Left lung (tissue), 10 donors: ENCODE results near the gene KCNN2. TPM values are rescaled to one million over a fixed set of nuclear protein-coding genes. Genes with fewer than 3 reads are reported as not detected.

Experiments
- ATAC-seq: fragments of 200-7000 bp; cut with Tn5 transposase; one replicate; pipeline ENCODE4 v1.9.1; 2020; ENCODE audit warnings: moderate library complexity
- DNase-seq, 4 donors: peaks; one replicate each; pipeline ENCODE4 v3.0.0-alpha.2; 2013 to 2020
- H3K27ac ChIP-seq, 2 donors: fragments of 200-600 bp; sonication (generic) in 1 of 2; one replicate each; pipeline versions ENCODE4 v1.5.0 to v1.8.0; 2020 to 2021
- H3K27me3 ChIP-seq, 2 donors: fragments of 200-600 bp; sonication (generic) in 1 of 2; one replicate each; pipeline versions ENCODE4 v1.5.0 to v1.8.0; 2020 to 2021
- H3K36me3 ChIP-seq, 2 donors: fragments of 200-600 bp; sonication (generic) in 1 of 2; one replicate each; pipeline versions ENCODE4 v1.5.0 to v1.8.0; 2020 to 2021
- H3K4me1 ChIP-seq, 2 donors: fragments of 200-600 bp; one replicate each; pipeline ENCODE4 v1.8.0; 2021
- H3K4me3 ChIP-seq, 2 donors: fragments of 200-600 bp; sonication (generic) in 1 of 2; one replicate each; pipeline versions ENCODE4 v1.5.0 to v1.8.0; 2020 to 2021; ENCODE audit warnings: mild to moderate bottlenecking in 1 of 2
- H3K9me3 ChIP-seq, 2 donors: fragments of 200-600 bp; sonication (generic) in 1 of 2; one replicate each; pipeline versions ENCODE4 v1.5.0 to v1.8.0; 2020 to 2021
- CTCF ChIP-seq, 2 donors: fragments of 200-600 bp; sonication (generic) in 1 of 2; IDR thresholded peaks; one replicate each; pipeline versions ENCODE4 v1.5.0 to v1.8.0; 2021; ENCODE audit warnings: antibody characterized with exemption in 2 of 2
- intact Hi-C, 2 donors: fragments of 100-400 bp; cut with DNase I; formaldehyde crosslinking; loops; one replicate each; pipeline versions ENCODE4 v1.11.2 to v1.14.2; 2022
- polyA plus RNA-seq, 6 donors: library from polyadenylated mRNA; unstranded; fragments of 120-200 nt; gene quantifications; one replicate each; pipeline ENCODE4 v1.2.1, GENCODE V29; 2013; ENCODE audit not compliant: insufficient read length in 6 of 6
- total RNA-seq, 2 donors: library from RNA; stranded (reverse); fragmentation: NEBNext Ultra II Directional; extraction: Animal tissue kit (Norgen Biotek cat#: 25700); gene quantifications; one replicate each; pipeline ENCODE4 v1.2.1, GENCODE V29; 2021
- donor health status: DM: no; HTN: yes; CAD: no.
- donor health status: DM: no; HTN: no; CAD: no.

The KCNN2 gene
- total and polyA plus RNA-seq, 8 donors, result 2.0 to 4.8 (median 3.2) TPM

GRCh38 chr5:114367029-114367428 is 5.2 kb downstream of the KCNN2 start:
- no peak for ATAC-seq
- Histone ChIP-seq H3K27me3 (peaks cover 21 to 36% of the 10 kb centered on the region in 2 donors), H3K36me3 (no peaks in the 10 kb centered on the region), H3K4me1 (no peaks in the 10 kb centered on the region), H3K4me3 (no peak overlapping the region), H3K9me3 (no peaks in the 10 kb centered on the region), H3K27ac (no peak overlapping the region)
- no peak for DNase-seq
- intact Hi-C loops, result no loop called here
- TF ChIP-seq CTCF (IDR thresholded peaks at IDR 0.05), result no peak

GRCh38 chr5:114369680-114370417 is 8.0 kb downstream of the KCNN2 start:
- no peak overlapping the region for H3K27ac ChIP-seq
- TF ChIP-seq CTCF (IDR thresholded peaks at IDR 0.05), result no peak
- H3K27me3 ChIP-seq, result peaks cover under 1 to 8% of the 10 kb centered on the region in 2 donors
- no peaks in the 10 kb centered on the region for H3K4me1 ChIP-seq
- H3K36me3 ChIP-seq, result no peaks in the 10 kb centered on the region
- DNase-seq (no peak), ATAC-seq (no peak)
- intact Hi-C loops, result no loop called here
- H3K9me3 ChIP-seq, result no peaks in the 10 kb centered on the region
- no peak overlapping the region for H3K4me3 ChIP-seq

DNA sequence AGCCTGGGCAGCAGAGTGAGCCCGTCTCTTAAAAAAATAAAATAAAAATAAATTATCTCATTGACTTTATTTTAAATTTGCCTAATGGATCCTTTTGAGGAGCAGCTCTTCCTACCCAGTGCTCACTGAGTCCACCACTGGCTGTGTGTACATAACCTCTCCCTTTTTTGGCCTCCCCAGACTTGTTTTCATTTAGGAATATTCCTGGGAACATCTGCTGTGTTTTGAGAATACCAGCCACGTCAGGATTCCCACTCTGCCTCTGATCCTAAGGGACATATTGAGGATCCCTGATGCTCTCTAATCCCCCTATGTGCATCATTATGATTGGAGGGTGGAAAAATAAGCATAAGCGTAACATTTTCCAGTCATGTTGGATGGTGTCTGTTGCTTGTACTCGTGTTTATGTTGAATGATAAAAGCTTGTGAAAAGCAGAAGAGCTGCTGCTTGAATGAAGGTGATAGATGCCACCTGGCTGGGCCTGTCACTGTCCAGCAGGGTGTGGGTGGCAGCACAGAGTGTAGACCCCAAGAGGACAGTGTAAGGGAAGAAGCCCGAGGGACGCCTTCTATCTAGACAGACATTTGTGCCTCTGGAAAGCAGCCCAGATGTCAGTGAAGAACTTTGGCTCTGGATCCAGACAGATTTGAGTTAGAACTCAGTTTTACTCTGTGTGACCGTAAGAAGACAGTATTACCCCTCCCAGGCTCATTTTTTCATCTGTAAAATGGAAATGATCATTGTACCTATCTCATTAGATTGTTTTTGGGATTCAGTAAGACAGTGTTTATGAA is 15.4 kb downstream of the KCNN2 start:
- Histone ChIP-seq H3K9me3 (no peaks in the 10 kb centered on the region), H3K27me3 (no peaks in the 10 kb centered on the region), H3K4me1 (no peaks in the 10 kb centered on the region), H3K27ac (no peak overlapping the region), H3K4me3 (no peak overlapping the region), H3K36me3 (no peaks in the 10 kb centered on the region)
- intact Hi-C loops, result no loop called here
- ATAC-seq (no peak), DNase-seq (no peak)
- TF ChIP-seq CTCF (IDR thresholded peaks at IDR 0.05), result no peak

GRCh38 chr5:114377946-114378345 is 16.1 kb downstream of the KCNN2 start:
- DNase-seq (no peak), ATAC-seq (no peak)
- Histone ChIP-seq H3K27ac (no peak overlapping the region), H3K27me3 (no peaks in the 10 kb centered on the region), H3K9me3 (no peaks in the 10 kb centered on the region), H3K4me1 (no peaks in the 10 kb centered on the region), H3K36me3 (no peaks in the 10 kb centered on the region), H3K4me3 (no peak overlapping the region)
- no peak for TF ChIP-seq CTCF (IDR thresholded peaks at IDR 0.05)
- intact Hi-C loops, result no loop called here

- H3K27ac ChIP-seq, result no peak overlapping the region
- DNase-seq, result no peak
- no peak overlapping the region for H3K4me3 ChIP-seq
- ATAC-seq, result no peak
- H3K36me3 ChIP-seq, result no peaks in the 10 kb centered on the region
- H3K27me3 ChIP-seq, result no peaks in the 10 kb centered on the region
- H3K9me3 ChIP-seq, result no peaks in the 10 kb centered on the region
- no peak for TF ChIP-seq CTCF (IDR thresholded peaks at IDR 0.05)
- no peaks in the 10 kb centered on the region for H3K4me1 ChIP-seq
- intact Hi-C loops, result no loop called here
Observed at GRCh38 chr5:114380721-114381120, 18.9 kb downstream of the KCNN2 start.
